GM20000 (cell line): Measurements from ENCODE around the gene CFAP45.

Experiments used
- DNase-seq: peaks from one replicate; pipeline ENCODE4 v3.0.0; 2012; ENCODE audit warnings: low spot score
- TF ChIP-seq, protein P1 (sequence below): IDR thresholded peaks from 2 replicates; pipeline ENCODE4 v1.5.1; 2012; ENCODE audit warnings: mild to moderate bottlenecking, control low read depth; ENCODE audit errors: extremely low read depth, missing control alignments

Gene CFAP45

DNA sequence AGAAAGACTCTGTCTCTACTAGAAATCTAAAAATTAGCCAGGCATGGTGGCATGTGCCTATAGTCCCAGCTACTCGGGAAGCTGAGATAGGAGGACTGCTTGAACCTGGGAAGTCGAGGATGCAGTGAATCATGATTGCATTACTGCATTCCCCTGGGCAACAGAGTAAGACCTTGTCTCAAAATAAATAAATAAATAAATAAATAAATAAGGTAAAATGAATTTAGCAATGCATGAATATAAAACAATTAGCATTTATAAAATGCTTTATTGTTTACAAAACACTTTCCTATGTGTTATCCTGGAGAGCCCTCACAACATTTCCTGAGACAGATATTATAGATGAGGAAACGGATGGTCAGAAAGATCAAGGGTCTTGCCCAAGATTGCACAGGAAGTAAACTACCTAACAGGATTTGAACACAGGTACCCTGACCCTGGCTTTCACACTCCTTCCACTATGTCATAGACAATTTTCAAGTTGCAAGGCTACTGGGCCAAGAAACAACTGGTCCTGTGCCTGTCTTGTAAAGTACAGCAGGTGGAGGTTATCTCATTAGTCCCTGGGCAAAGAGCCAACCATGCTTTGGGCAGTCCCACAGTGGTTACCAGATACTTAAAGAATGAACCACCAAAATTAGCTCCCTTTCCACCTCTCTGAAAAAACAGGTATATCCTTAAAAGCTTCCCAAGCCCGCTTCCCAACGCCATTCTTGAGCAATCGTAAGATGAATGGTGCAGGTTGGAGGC lies 22.1 kb downstream of the CFAP45 start:
- DNase-seq: no peak
- TF ChIP-seq, protein P1, sequence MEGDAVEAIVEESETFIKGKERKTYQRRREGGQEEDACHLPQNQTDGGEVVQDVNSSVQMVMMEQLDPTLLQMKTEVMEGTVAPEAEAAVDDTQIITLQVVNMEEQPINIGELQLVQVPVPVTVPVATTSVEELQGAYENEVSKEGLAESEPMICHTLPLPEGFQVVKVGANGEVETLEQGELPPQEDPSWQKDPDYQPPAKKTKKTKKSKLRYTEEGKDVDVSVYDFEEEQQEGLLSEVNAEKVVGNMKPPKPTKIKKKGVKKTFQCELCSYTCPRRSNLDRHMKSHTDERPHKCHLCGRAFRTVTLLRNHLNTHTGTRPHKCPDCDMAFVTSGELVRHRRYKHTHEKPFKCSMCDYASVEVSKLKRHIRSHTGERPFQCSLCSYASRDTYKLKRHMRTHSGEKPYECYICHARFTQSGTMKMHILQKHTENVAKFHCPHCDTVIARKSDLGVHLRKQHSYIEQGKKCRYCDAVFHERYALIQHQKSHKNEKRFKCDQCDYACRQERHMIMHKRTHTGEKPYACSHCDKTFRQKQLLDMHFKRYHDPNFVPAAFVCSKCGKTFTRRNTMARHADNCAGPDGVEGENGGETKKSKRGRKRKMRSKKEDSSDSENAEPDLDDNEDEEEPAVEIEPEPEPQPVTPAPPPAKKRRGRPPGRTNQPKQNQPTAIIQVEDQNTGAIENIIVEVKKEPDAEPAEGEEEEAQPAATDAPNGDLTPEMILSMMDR: no peak

DNA sequence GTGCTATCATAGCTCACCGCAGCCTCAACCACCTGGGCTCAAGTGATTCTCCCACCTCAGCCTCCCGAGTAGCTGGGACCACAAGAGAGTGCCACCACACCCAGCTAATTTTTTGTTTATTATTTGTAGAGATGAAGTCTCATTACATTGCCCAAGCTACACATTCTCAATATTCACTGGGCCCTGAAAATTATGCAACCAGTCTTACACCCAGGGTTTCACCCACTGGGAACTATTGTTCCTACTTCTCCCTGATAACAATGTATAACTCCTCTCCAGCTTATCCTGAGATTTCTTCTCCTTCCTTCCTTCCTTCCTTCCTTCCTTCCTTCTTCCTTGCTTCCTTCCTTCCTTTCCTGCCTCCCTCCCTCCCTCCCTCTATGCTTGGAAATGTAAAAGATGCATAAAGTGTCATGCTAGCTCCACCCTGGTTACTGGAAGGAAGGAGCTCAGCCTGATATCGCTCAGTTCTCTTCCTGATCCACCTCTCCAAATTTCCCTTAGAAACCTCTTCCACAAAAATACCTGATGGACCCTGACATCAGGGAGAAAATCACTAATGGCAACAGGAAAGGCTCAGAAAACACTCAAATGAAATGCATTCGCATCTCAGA lies 26.3 kb downstream of the CFAP45 start:
- TF ChIP-seq, protein P1: no peak

DNA sequence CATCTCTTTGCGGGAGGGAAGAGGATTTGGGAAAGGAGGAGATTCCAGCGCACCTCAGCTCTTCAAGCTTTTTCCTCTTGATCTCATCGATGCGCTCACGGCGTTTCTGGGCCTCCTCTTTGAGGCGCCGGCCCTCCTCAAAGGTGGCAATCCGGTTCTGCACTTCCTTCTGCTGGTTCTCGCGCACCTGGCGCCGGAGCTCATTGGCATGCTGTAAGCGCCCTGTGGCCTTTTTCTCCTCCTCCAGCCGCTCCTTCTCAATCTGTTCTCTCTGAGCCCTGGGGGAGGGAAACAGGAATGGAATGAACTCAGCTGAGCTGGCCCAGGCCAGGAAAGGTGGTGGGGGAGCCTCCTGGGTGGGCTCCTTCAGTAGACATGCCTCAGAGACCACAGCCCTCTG lies 27.1 kb downstream of the CFAP45 start:
- TF ChIP-seq, protein P1: no peak
- DNase-seq: no peak

More for the DNA sequence above, 26.3 kb downstream of the CFAP45 start:
- DNase-seq: no peak

DNA sequence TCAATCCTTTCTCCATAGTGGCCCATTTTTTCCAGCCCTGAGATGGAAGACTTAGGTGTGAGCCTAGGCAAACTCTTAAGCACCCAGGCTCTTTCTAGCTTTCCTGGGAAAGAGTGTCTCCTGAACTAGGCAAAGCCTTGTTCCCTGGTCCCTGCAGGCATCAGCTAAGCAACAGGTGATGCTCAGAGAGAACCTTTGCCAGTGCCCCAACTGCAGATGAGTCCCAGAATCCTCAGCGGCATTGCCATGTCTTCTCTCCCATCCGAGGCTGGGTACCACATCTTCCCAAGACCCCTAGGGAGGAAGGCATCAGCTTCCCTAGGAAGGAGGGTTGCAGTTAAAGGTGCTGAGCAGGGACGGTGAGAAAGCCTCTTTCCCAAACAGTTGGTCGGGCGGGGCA lies 29.3 kb downstream of the CFAP45 start:
- no peak for DNase-seq
- TF ChIP-seq, protein P1: no peak

DNA sequence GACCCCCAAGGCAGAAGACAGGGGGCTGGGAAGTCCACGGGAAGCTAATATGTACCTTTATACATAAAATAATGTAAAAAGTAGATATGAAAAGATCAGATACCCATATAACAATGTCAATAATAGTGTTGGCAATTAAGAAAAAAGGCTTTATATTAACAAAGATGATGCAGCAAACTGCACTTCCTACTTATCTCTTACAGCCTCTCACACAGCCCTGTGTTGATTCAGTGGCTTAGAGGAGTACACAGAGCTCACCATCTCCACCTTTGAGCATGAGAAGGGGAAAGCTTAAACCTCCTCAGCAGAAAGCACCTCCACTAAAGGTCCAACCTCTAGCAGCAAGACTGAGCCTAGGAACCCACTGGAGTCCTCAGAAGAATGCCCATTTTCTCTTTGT lies 30.4 kb downstream of the CFAP45 start:
- DNase-seq: no peak
- TF ChIP-seq, protein P1: no peak

DNA sequence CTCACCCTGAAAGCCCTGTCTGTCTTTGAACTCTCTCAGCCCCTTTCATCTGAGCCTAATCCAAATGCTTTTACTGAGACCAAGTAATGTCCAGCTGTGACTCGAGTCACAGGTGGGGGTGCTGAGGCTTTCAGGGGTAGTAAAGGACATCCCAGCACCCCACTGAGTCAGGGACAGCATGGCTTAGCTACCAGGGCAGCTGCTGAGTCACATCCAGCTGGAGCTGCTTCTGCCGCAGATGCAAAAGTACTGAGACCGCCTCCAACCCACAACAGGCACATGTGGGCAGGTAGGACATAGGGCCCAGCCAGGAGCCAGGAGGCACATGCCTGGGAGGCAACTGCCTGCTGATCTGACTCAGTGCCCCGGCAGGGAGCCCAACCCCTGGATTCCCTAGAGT lies 30.8 kb downstream of the CFAP45 start:
- TF ChIP-seq, protein P1: no peak
- no peak for DNase-seq

DNA sequence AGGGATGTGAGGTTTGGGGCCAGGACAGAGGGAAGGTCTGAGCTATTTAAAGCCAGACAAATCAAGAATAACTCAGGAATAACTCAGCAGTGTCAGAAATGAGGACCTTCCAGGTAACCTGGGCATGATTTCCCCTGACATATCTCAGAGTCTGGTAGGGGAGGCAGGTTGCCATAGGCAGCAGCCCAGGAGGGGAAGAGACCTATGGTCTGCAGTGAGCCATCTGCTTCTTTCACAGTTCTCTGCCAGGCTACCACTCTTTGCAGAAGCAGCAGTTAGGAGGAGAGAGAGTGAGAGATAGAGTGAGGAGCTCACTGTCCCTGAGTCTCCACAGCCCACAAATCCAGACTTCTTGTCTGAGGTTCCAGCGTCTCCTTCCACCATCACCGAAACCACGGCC lies 31.2 kb downstream of the CFAP45 start:
- no peak for DNase-seq
- TF ChIP-seq, protein P1: no peak
